A549 (cell line): ENCODE results near the gene CT55.

Experiments
- CEBPB ChIP-seq, 2 experiments: fragments of >200 bp in 1 of 2; sonication (Bioruptor Twin) in 1 of 2; formaldehyde crosslinking in 1 of 2; IDR thresholded peaks; 2 replicates each; pipeline ENCODE4 v1.6.1; 2012 to 2016
- CHD2 ChIP-seq: fragments of 150-350 bp; IDR thresholded peaks from 2 replicates; pipeline ENCODE4 v1.6.1; 2014; ENCODE audit warnings: low read length; ENCODE audit not compliant: partially characterized antibody
- CTCF ChIP-seq: fragments of >200 bp; sonication (Bioruptor Twin); formaldehyde crosslinking; IDR thresholded peaks from 3 replicates; pipeline ENCODE4 v1.5.1; 2016
- MAFK ChIP-seq: fragments of 450-650 bp; IDR thresholded peaks from 2 replicates; pipeline ENCODE4 v1.6.1; 2014; ENCODE audit not compliant: partially characterized antibody
- MYC ChIP-seq: IDR thresholded peaks from 2 replicates; pipeline ENCODE4 v1.6.1; 2012; ENCODE audit warnings: mild to moderate bottlenecking, inconsistent platforms, low read length, improper control_type of control experiment, borderline replicate concordance
- NFE2L2 ChIP-seq: fragments of 150-350 bp; conservative IDR thresholded peaks from 2 replicates; pipeline ENCODE4 v1.6.1; 2014; ENCODE audit warnings: low read length
- NR3C1 ChIP-seq: fragments of >200 bp; sonication (Bioruptor Twin); formaldehyde crosslinking; IDR thresholded peaks from 3 replicates; pipeline ENCODE4 v1.6.1; 2017
- POLR2A ChIP-seq: IDR thresholded peaks from 2 replicates; pipeline ENCODE4 v1.6.1; 2012; ENCODE audit warnings: mild to moderate bottlenecking, low read length
- RAD21 ChIP-seq, 2 experiments: fragments of >200 bp in 1 of 2; sonication (Bioruptor Twin) in 1 of 2; formaldehyde crosslinking in 1 of 2; IDR thresholded peaks in 1 of 2; conservative IDR thresholded peaks in 1 of 2; 2 replicates in 1 of 2; 3 replicates in 1 of 2; pipeline ENCODE4 v1.6.1; 2012 to 2018; ENCODE audit warnings: inconsistent platforms in 1 of 2
- REST ChIP-seq: fragments of 200-600 bp; sonication (generic); IDR thresholded peaks from 2 replicates; pipeline ENCODE4 v1.6.1; 2016; ENCODE audit warnings: antibody characterized with exemption, mild to moderate bottlenecking, moderate library complexity
- SREBF2 ChIP-seq: fragments of 450-650 bp; IDR thresholded peaks from 2 replicates; pipeline ENCODE4 v1.6.1; 2014; ENCODE audit warnings: mild to moderate bottlenecking, moderate library complexity
- ZFP36 ChIP-seq: fragments of 450-650 bp; IDR thresholded peaks from 2 replicates; pipeline ENCODE4 v1.6.1; 2014; ENCODE audit warnings: borderline replicate concordance; ENCODE audit not compliant: partially characterized antibody
- ZSCAN20 ChIP-seq: fragments of 250-450 bp; sonication (Bioruptor Pico); IDR thresholded peaks from 2 replicates; pipeline ENCODE4 v1.8.0; 2022; ENCODE audit warnings: mild to moderate bottlenecking, moderate library complexity

- TF ChIP-seq POLR2A (no peak), NFE2L2 (no peak), RAD21 (conservative IDR thresholded peaks at IDR 0.05 in 1 of 2, IDR thresholded peaks at IDR 0.05 in 1 of 2) (no peak), ZSCAN20 (CRISPR knock-in tag) (no peak), CTCF (no peak), MAFK (no peak), SREBF2 (no peak), CHD2 (no peak), MYC (no peak), REST (no peak), ZFP36 (no peak), CEBPB (IDR thresholded peaks at IDR 0.05) (no peak), NR3C1 (no peak)
Measured at GRCh38 chrX:135193740-135194139, 22.5 kb upstream of the CT55 start.
